ENCODE measurements around the gene AUTS2.

AUTS2 gene

DNA sequence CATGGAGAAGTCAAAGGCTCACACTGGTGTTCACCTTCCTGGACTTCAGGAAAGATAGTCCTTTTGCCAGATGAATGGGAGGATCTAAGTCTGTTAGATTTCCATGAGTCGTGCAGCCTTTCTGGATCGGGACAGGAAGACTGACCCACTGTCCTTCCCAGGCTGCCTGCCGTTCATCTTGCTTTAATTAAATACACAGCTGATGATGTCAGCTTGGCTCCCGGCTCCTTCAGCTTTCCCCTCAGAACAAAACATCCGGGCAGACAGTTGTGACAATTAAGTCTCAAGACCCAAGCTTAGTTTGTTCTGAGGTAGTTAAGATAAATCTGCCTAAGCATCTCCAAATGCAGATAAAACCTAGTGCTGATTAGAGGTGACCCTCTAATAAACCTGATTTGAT lies 58.6 kb downstream of the AUTS2 start:
- no peak for DNase-seq (ENCODE audit: low read depth)

DNA sequence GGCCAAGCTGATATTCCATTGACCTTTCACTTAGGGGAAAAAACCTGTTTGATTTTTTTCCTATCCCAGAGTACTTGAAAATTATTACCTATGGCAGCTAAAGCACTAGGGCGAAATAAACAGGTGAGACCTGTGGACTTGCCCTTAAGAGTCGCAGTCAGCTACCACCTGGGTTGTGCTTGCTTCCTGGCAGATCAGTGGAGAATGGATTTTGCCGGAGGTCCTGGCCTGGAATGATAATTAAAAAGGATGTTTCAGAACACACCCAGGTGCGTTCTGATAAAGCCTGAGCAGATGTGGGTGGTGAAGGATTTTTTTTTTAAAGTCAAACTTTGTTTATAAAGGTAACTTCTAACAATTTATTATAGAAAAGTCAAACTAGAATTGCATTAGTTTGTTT lies 59.1 kb downstream of the AUTS2 start:
- DNase-seq (ENCODE audit: low read depth), result no peak

DNA sequence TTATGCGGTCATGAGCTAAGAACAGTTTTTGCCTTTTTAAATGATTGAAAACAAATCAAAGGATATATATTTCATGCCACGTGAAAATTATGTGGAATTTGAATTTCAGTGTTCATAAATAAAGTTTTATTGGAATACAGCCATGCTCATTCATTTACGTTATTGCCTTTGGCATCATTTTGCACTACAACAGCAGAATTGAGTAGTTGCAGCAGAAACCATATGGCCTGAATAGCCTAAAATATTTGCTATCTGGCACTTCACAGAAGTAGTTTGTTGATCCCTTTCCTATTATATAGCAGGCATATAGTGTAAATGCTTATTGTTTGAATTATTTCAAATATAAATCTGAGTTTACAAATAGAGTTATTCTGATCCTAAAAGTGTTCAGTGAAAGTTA lies 59.7 kb downstream of the AUTS2 start:
- no peak for DNase-seq (ENCODE audit: low read depth)

GRCh38 chr7:69659983-69660382 lies 61.7 kb downstream of the AUTS2 start:
- DNase-seq (ENCODE audit: low read depth), result no peak

GRCh38 chr7:69661342-69661741 lies 63.1 kb downstream of the AUTS2 start:
- DNase-seq (ENCODE audit: low read depth), result no peak

- DNase-seq (ENCODE audit: low read depth), result no peak
Observed at GRCh38 chr7:69663911-69664832, 65.9 kb downstream of the AUTS2 start.

GRCh38 chr7:69665369-69665768 lies 67.1 kb downstream of the AUTS2 start:
- DNase-seq (ENCODE audit: low read depth), result no peak

- no peak for DNase-seq (ENCODE audit: low read depth)
Observed at GRCh38 chr7:69668339-69668870, 70.1 kb downstream of the AUTS2 start.

DNA sequence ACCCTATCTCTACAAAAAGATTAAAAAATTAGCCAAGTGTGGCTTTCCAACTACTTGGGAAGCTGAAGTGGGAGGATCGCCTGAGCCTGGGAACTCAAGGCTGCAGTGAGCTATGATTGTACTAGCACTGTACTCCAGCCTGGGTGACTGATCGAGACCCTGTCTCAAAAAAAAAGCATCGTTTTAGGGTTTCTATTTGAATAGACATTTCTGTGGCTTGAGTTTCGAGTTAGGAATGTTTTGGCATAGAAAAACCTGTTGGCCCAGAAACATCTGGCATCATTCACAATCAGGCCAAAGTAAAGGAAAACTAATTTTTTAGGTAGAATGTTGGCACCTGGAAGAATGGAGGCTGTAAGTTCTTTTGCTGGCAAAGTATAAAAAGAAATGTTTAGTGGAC lies 72.4 kb downstream of the AUTS2 start:
- no peak for DNase-seq (ENCODE audit: low read depth)

- no peak for DNase-seq (ENCODE audit: low read depth)
Observed at GRCh38 chr7:69673074-69673473, 74.8 kb downstream of the AUTS2 start.

DNA sequence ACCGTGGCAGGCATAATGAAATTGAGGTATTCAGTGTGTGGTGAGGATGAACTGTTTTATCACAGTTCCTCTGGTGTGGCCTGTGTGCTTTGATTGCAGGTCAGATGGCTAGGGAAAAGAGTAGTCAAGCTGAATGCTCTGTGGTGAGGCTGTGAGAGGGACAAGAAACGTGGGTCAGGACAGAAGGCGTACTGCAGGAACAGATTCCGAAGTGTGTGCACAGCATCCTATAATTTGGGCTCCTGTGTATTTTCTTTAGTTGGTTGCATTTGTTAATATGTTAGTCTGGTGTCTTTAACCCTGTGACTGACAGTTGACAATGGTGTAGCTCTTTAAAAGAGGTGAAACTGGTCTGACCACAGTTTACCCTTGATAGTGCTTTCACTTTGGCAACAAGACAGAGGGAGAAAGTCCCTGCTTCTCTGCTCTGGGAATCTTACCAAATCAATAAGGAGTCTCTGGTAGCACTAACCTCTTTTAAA lies 76.5 kb downstream of the AUTS2 start:
- no peak for DNase-seq (ENCODE audit: low read depth)

DNA sequence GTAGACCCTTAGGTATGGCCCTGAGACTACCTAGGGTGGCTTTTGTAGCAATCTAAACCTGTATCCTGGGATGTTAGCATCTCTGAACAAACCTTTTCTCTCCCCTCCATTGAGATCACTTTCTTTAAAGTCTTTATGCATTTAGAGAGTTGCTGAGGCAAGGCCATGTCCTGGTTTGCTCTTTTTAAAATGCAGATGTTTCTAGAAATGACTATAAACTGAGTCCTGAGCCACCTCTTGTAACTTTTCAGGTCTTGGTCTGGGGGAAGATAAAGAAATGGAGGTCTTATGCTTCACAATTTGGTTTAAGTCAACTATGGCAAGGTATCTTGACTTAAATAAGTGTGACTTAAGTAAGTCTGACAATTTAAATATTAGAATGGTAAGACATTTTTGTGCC lies 78.0 kb downstream of the AUTS2 start:
- no peak for DNase-seq (ENCODE audit: low read depth)

DNA sequence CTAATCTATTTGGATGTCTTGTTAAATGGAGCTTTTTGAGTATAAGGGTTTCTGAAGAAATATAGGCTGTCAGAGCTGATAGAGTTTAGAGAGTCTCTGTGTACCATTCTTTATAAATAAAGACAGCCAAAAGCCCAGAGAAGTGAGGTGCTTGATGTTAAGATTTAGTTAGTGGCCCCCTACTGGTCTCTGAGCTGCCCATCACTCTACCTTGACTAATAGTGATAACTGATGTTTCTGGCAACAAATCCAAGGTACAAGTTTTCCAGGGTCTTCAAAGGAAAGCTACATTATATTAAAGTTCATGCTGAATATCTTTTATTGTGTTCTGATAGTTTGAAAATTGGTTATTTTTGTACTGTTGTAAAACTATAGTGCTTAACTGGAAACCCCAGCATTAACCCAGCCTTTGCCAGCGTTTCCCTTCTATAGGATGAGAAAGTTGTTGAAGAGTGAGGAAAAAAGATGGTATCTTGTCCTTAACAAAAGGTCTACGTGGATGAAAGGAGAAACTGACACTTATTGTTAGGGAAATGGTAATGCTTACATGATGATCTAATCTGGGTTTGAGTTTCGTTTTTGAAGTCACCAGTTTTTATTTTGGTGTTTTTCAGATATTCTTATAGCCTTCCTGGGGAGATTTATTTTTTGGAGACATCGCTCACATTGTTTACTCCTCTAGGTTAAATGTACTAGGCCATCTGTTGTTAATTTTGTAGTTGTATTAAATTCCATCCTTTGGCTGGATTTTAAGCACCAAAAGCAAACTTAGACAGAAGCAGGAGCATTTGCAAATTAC lies 79.0 kb downstream of the AUTS2 start:
- no peak for DNase-seq (ENCODE audit: low read depth)

DNA sequence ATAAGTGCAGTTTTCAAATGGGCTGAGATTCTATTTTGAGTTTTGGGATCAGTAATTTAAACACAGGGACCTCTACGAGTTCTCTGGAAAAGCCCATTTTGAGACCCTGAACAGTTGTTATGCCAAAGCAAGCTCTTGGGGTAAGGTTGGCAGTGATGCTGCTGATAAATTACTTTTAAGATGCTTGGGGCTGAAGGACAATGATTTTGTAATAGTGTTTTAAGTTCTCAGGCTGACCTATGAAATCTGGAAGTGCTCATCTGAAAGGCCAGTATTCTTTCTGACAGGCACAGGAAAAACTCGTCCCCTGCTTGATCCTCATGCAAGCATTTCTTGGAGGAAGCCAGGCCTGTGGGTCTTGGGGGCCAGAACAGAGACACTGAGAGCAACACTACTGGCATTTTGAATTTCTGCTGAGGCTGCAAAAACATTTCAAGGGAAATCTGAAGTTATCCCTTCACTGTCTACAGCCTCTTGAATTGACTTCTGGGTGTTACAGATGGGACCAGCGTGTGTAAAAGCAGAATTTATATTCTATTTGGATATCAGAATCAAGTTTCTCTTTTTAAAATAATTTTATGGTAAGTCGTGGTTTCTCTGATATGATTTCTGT lies 79.7 kb downstream of the AUTS2 start:
- DNase-seq (ENCODE audit: low read depth), result no peak

DNA sequence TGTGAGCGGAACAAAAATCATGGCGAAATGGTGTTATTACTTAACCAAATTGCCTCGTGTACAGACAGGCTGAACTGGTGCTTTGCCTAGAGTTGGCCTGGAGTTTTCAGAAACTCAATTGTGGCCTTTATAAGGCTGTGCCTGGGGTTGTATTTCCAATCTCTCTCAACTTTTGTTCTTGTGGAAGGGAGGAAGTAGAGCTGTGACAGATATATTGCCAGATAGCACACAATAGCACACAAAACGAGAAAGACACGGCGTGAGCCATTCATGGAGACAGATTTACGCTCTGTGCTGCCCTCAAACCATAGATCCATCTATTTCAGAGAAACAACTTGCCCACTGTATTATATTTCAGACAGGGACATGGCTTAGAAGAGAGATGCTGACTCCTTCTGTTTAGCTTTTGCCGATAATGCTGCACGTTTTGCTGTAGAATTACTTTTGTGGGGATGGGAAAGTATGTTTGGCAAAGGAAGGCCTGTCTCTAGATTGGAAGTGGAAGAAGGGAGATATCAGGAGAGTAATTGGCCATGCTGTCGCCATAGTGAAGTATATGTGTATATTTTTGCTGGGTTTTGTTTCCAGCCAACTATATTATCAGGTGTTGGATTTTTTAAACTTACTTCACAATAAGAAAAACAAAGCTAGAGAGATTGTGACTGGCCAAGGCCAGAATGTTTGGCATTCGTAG lies 80.4 kb downstream of the AUTS2 start:
- DNase-seq (ENCODE audit: low read depth), result no peak

DNA sequence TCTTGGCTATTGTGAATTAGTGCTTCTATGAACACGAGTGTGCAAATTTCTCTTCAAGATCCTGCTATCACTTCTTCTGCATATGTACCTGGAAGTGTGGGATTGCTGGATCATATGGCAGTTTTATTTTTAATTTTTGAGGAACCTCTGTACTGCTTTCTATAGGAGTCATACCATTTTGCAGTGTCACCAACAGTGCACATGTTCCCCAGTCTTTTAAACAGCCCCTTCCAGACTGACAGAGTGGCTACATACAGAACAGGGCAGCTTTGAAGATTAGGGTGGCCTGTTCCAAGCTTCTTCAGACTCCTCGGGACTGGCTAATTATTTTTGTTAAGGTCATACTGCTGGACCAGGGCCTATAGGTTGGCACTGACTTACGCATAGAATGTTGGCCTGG lies 82.9 kb downstream of the AUTS2 start:
- no peak for DNase-seq (ENCODE audit: low read depth)

- no peak for DNase-seq (ENCODE audit: low read depth)
Observed at GRCh38 chr7:69682518-69682917, 84.2 kb downstream of the AUTS2 start.

DNA sequence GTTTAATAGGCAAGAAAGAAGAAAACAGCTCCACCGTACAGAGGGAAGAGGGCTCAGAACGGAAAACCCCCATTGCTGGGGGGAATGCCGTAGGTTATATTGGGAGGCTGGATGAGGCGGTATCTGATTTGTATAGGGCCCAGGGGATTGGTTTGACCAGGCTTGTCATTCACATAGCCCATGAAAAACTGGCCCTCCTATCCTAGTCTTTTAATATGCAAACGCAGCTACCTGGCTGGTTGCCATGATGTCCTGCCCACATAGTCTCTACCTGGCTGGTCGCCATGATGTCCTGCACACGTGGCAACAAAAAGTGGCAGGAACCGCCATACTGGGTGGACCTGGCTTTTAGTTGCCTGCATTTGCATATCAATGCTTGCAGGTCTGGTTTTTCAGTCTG lies 84.7 kb downstream of the AUTS2 start:
- DNase-seq (ENCODE audit: low read depth), result no peak

GRCh38 chr7:69684369-69685292 lies 86.4 kb downstream of the AUTS2 start:
- no peak for DNase-seq (ENCODE audit: low read depth)

- no peak for DNase-seq (ENCODE audit: low read depth)
Observed at GRCh38 chr7:69685293-69685631, 87.0 kb downstream of the AUTS2 start.

- no peak for DNase-seq (ENCODE audit: low read depth)
Observed at GRCh38 chr7:69686366-69686765, 88.1 kb downstream of the AUTS2 start.
